OCI-LY3 (cell line): ENCODE measurements around the gene CHST1.

Experiments used
- H2AFZ ChIP-seq: fragments of 200-600, 300-600 bp; shearing (Covaris generic); 2 replicates; pipeline ENCODE4 v1.6.0; 2014; ENCODE audit warnings: antibody characterized with exemption, low read depth, low read length
- H3K27ac ChIP-seq: fragments of 200-600, 300-600 bp; sonication (generic); 2 replicates; pipeline ENCODE4 v1.5.1; 2014; ENCODE audit warnings: mild to moderate bottlenecking, low read length, moderate library complexity, mixed read lengths
- H3K27me3 ChIP-seq: fragments of 200-600, 300-600 bp; sonication (generic); 2 replicates; pipeline ENCODE4 v1.6.1; 2014; ENCODE audit warnings: low read depth, low read length, mixed read lengths
- H3K36me3 ChIP-seq: fragments of 200-600, 300-600 bp; sonication (generic); replicated peaks from 2 replicates; pipeline ENCODE3; 2014; ENCODE audit warnings: low read depth, low read length, mixed read lengths
- H3K4me1 ChIP-seq: fragments of 300-600, 200-600 bp; sonication (generic); 2 replicates; pipeline ENCODE4 v1.6.1; 2014; ENCODE audit warnings: low read length, mixed read lengths
- H3K4me2 ChIP-seq: fragments of 200-600, 300-600 bp; sonication (generic); 2 replicates; pipeline ENCODE4 v1.6.1; 2014; ENCODE audit warnings: low read length, mixed read lengths
- H3K4me3 ChIP-seq: fragments of 300-600, 200-600 bp; sonication (generic); 2 replicates; pipeline ENCODE4 v1.5.1; 2014; ENCODE audit warnings: antibody characterized with exemption, mild to moderate bottlenecking, low read length, moderate library complexity
- H3K79me2 ChIP-seq: fragments of 300-600, 200-600 bp; shearing (Covaris generic); 2 replicates; pipeline ENCODE4 v1.6.1; 2014; ENCODE audit warnings: mild to moderate bottlenecking, low read length, mixed read lengths
- H3K9ac ChIP-seq: fragments of 300-600, 200-600 bp; shearing (Covaris generic); 2 replicates; pipeline ENCODE4 v1.6.0; 2014; ENCODE audit warnings: mild to moderate bottlenecking, low read length, moderate library complexity
- H3K9me3 ChIP-seq: fragments of 200-600, 300-600 bp; shearing (Covaris generic); 2 replicates; pipeline ENCODE4 v1.6.1; 2014; ENCODE audit warnings: low read length, mixed read lengths; ENCODE audit not compliant: insufficient read depth
- H4K20me1 ChIP-seq: fragments of 200-600, 300-600 bp; sonication (generic); 2 replicates; pipeline ENCODE4 v1.6.1; 2016; ENCODE audit warnings: low read length, mixed read lengths; ENCODE audit not compliant: insufficient read depth
- CTCF ChIP-seq: fragments of 200-600, 300-600 bp; sonication (generic); IDR thresholded peaks from 2 replicates; pipeline ENCODE4 v1.5.1; 2014; ENCODE audit warnings: antibody characterized with exemption, low read length, low read depth
- EZH2phosphoT487 ChIP-seq: fragments of 200-600 bp; shearing (Covaris generic); IDR thresholded peaks from 2 replicates; pipeline ENCODE4 v1.6.1; 2018; ENCODE audit warnings: antibody characterized with exemption, mixed run types, low read depth

CHST1 gene

GRCh38 chr11:45669146-45669545, 3.7 kb upstream of the CHST1 start:
- TF ChIP-seq EZH2phosphoT487 (no peak), CTCF (no peak)
- no peaks in the 10 kb centered on the region for H3K9me3 ChIP-seq
- peaks cover 78% of the 10 kb centered on the region for H3K27me3 ChIP-seq

DNA sequence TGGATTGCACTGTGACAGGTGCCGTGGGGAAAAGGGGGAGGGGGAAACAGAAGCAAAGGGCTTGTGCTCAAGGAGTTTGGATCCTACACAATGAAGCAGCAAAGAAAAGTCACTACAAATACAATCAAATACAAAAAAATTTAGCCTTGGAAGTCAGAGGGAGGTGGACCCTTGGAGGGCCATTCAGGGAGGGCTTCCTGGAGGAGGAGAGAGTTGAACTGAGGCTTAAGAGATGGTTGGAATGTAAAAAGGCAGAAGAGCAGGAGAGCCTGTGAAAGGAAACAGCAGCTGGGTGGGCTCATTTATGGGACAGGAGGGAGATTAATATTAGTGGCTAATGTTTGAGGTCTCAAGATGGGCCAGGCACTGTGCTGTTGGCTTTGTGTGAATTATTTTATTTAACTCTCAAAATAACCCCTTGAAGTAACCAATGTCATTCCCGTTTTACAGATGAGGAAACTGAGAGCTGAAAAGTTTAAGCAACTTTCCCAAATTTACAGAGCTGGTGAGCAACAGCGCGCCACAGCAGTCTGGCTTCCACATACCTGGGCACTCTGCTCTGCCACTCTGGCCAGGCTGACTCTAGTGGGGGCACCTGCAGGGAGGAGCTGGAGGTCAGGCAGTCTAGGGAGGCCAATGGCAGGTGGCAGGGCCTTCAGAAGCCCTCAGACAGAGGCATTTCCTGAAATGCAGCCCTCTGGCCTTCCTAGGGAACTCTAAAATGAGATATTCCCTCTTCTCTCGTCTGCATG, 2.7 kb upstream of the CHST1 start:
- no peaks in the 10 kb centered on the region for H3K79me2 ChIP-seq
- no peak overlapping the region for H3K27ac ChIP-seq
- no peak overlapping the region for H3K9ac ChIP-seq
- no peaks in the 10 kb centered on the region for H3K9me3 ChIP-seq
- H3K4me1 ChIP-seq, result no peaks in the 10 kb centered on the region
- no peak overlapping the region for H3K4me3 ChIP-seq
- H4K20me1 ChIP-seq, result peaks cover 4% of the 10 kb centered on the region; the same call in 1 of the 2 replicates
- TF ChIP-seq CTCF (no peak), EZH2phosphoT487 (no peak)
- H3K36me3 ChIP-seq, result no peaks in the 10 kb centered on the region
- no peak overlapping the region for H2AFZ ChIP-seq
- H3K4me2 ChIP-seq, result no peak overlapping the region
- peaks cover 74% of the 10 kb centered on the region for H3K27me3 ChIP-seq

More at GRCh38 chr11:45669146-45669545, 3.7 kb upstream of the CHST1 start:
- Histone ChIP-seq H3K79me2 (no peaks in the 10 kb centered on the region), H3K9ac (no peak overlapping the region), H3K4me2 (no peak overlapping the region), H3K36me3 (no peaks in the 10 kb centered on the region), H3K27ac (no peak overlapping the region), H2AFZ (no peak overlapping the region), H3K4me1 (no peaks in the 10 kb centered on the region), H4K20me1 (peaks cover 12% of the 10 kb centered on the region; the same call in 1 of the 2 replicates), H3K4me3 (no peak overlapping the region)

GRCh38 chr11:45666648-45667642, 1.5 kb upstream of the CHST1 start:
- H3K36me3 ChIP-seq, result no peaks in the 10 kb centered on the region
- H2AFZ ChIP-seq, result no peak overlapping the region
- peaks cover 4% of the 10 kb centered on the region; the same call in 1 of the 2 replicates for H4K20me1 ChIP-seq
- H3K27ac ChIP-seq, result no peak overlapping the region
- no peaks in the 10 kb centered on the region for H3K9me3 ChIP-seq
- no peaks in the 10 kb centered on the region for H3K79me2 ChIP-seq
- TF ChIP-seq CTCF (no peak), EZH2phosphoT487 (no peak)
- no peak overlapping the region for H3K4me2 ChIP-seq
- H3K4me1 ChIP-seq, result no peaks in the 10 kb centered on the region
- no peak overlapping the region for H3K4me3 ChIP-seq
- H3K9ac ChIP-seq, result no peak overlapping the region
- peaks cover 78% of the 10 kb centered on the region for H3K27me3 ChIP-seq
